ENCODE data around the gene OR12D2.
"Not testable (repeated sequence)": the region's sequence is repeated elsewhere in the genome, so short reads cannot be mapped to it uniquely, and the experiment has no call there.

OR12D2 gene

DNA sequence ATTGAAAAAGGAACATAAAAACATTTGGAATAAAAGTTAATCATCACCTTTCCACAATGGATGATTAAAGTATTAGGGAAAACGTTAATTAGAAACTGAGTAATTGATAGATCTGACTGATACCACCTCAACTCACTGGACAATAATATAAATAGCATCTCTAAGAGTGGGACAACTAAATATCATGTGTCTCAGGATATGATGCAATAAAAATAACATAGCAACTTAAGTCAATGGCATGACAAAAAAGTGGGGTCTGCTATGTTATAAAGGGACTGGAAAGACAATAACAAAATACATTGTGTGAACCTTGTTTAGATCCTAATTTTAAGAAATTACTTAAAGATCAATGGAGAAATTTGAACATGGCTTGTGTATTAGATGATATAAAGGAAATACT, 29.6 kb downstream of the OR12D2 start:
- no peak for DNase-seq (ENCODE audit: low read depth)
- TF ChIP-seq CTCF (IDR thresholded peaks at IDR 0.05; ENCODE audit: low read length, missing control alignments): no peak
- H3K4me3 ChIP-seq (replicated peaks; ENCODE audit: low read depth, low read length): no peak overlapping the region

DNA sequence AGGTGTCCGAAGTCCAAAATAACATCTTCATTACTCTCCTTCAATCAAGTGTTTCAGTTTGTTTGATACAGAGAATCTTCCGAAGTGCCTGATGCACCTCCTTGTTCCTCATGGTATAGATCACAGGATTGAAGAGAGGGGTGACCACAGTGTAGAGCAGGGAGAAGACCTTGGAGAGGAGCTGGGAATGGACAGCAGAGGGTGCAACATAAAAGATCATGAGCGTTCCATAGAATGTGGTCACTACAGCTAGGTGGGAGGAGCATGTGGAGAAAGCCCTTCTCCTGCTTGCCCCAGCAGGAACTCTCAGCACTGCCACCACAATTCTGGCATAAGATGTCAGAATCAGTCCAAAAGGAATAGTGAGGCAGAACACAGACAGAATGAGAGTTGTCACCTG, 31.2 kb downstream of the OR12D2 start:
- TF ChIP-seq CTCF (IDR thresholded peaks at IDR 0.05; ENCODE audit: low read length, missing control alignments): no peak
- DNase-seq (ENCODE audit: low read depth): no peak
- H3K4me3 ChIP-seq (replicated peaks; ENCODE audit: low read depth, low read length): no peak overlapping the region

DNA sequence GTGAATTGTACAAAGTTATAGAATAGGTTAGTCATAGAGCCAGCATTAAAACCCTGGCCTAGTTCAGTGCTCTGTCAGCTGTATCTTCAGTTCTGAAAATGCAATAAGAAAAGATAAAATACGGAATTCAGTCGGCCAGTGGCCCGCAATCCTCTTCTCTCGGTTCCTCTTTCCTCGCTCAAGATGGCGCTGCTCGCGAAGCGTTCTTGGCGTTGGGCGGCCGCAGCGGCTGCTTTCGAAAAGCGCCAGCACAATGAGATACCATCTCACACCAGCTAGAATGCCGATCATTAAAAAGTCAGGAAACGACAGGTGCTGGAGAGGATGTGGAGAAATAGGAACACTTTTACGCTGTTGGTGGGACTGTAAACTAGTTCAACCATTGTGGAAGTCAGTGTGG, 41.3 kb downstream of the OR12D2 start:
- DNase-seq (ENCODE audit: low read depth); H3K4me3 ChIP-seq (replicated peaks; ENCODE audit: low read depth, low read length): not testable (repeated sequence)

DNA sequence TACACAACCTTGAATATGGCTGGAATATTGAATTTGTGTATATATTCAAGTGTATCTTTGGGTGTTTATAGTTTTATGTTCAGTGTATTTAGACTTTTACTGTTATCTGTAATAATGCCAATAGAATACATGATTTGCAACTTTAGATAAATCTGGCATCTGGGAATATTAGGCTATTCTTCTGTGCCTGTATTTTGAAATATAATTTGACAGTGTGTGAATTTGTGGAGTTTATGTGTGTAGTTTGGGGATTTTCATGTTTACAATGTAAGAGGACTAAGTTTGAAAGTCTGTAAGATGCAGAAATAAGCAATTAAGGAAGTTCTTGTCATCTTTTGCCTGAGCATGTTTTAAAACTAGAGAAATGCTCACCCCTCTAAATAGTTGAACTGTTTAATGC, 43.6 kb downstream of the OR12D2 start, which contains the start of gene OR10C1:
TSS of gene OR10C1 (plus strand) at position 301 of the 400 bp plus-strand sequence. CDS start 710 bp downstream, outside the sequence.
- TF ChIP-seq CTCF (IDR thresholded peaks at IDR 0.05; ENCODE audit: low read length, missing control alignments): no peak
- no peak within 1 kb of the TSS for H3K4me3 ChIP-seq (replicated peaks; ENCODE audit: low read depth, low read length)
- no peak for DNase-seq (ENCODE audit: low read depth)

DNA sequence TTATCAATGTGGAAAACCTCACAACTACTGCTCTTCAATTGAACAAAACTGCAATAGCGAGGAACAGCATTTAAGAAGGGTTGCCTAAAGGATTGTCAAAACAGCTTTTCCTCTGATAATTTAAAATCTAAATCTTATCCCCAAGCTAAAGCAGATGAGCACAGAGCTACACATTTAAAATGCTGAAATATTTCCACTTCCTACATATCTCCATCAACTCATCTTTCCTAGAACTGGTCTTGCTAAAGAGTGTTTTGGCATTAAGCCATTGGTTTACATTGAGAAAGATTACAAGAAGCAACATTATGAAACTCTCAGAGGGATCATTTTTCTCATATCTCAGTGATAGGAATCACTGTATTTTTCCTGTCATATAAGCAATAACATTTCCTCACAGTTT, 47.3 kb downstream of the OR12D2 start:
- DNase-seq (ENCODE audit: low read depth): no peak
- no peak for TF ChIP-seq CTCF (IDR thresholded peaks at IDR 0.05; ENCODE audit: low read length, missing control alignments)
- no peak overlapping the region for H3K4me3 ChIP-seq (replicated peaks; ENCODE audit: low read depth, low read length)

DNA sequence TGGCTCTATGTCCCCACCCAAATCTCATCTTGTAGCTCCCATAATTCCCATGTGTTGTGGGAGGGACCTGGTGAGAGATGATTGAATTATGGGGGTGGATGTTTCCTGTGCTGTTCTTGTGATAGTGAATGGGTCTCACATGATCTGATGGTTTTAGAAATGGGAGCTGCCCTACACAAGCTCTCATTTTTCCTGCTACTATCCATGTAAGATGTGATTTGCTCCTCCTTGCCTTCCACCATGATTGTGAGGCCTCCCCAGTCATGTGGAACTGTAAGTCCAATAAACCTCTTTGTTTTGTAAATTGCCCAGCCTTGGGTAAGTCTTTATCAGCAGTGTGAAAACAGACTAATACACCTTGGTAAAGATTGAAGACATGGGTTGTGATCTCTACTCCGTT, 48.6 kb downstream of the OR12D2 start:
- H3K4me3 ChIP-seq (replicated peaks; ENCODE audit: low read depth, low read length); DNase-seq (ENCODE audit: low read depth): not testable (repeated sequence)
